Neural progenitor cell (in vitro differentiated cells): Measurements from ENCODE around the gene ITGB3. TPM values are rescaled to one million over a fixed set of nuclear protein-coding genes. Genes with fewer than 3 reads are reported as not detected.

Experiments
- DNase-seq: peaks from one replicate; pipeline ENCODE4 v3.0.0-alpha.2; 2016; ENCODE audit warnings: low spot score
- H2AFZ ChIP-seq: fragments of 200-600 bp; sonication (generic); replicated peaks from 2 replicates; pipeline ENCODE4 v1.6.1; 2016; ENCODE audit warnings: antibody characterized with exemption
- H3F3A ChIP-seq: fragments of 200-600 bp; sonication (generic); 2 replicates; pipeline ENCODE4 v1.6.1; 2016; ENCODE audit warnings: antibody characterized with exemption, low read depth
- H3K27ac ChIP-seq: fragments of 200-600 bp; sonication (generic); 2 replicates; pipeline ENCODE4 v1.5.1; 2016; ENCODE audit warnings: mild to moderate bottlenecking
- H3K27me3 ChIP-seq: fragments of 200-600 bp; sonication (generic); 2 replicates; pipeline ENCODE4 v1.6.1; 2016; ENCODE audit warnings: mild to moderate bottlenecking, moderate library complexity
- H3K36me3 ChIP-seq: fragments of 200-600 bp; sonication (generic); 2 replicates; pipeline ENCODE4 v1.5.1; 2016
- H3K4me1 ChIP-seq: fragments of 200-600 bp; sonication (generic); 2 replicates; pipeline ENCODE4 v1.6.1; 2016; ENCODE audit warnings: mixed run types
- H3K4me2 ChIP-seq: fragments of 200-600 bp; sonication (generic); 2 replicates; pipeline ENCODE4 v1.6.1; 2016
- H3K4me3 ChIP-seq: fragments of 200-600 bp; sonication (generic); 2 replicates; pipeline ENCODE4 v1.5.1; 2016
- H3K79me2 ChIP-seq: fragments of 200-600 bp; sonication (generic); 2 replicates; pipeline ENCODE4 v1.6.1; 2016; ENCODE audit warnings: low read depth
- H3K9ac ChIP-seq: fragments of 200-600 bp; sonication (generic); 2 replicates; pipeline ENCODE4 v1.6.1; 2016
- H3K9me3 ChIP-seq: fragments of 200-600 bp; sonication (generic); 2 replicates; pipeline ENCODE4 v1.5.1; 2016; ENCODE audit warnings: low read depth
- H4K20me1 ChIP-seq: fragments of 200-600 bp; sonication (generic); 2 replicates; pipeline ENCODE4 v1.6.1; 2016; ENCODE audit warnings: low read depth
- H3K27ac Mint-ChIP-seq: 3 replicates; pipeline ENCODE4 v1.8.0; 2021; ENCODE audit warnings: mixed read lengths
- H3K27me3 Mint-ChIP-seq: 2 replicates; pipeline ENCODE4 v1.8.0; 2022; ENCODE audit warnings: low read depth, mild to moderate bottlenecking, inconsistent platforms, moderate library complexity, mixed read lengths; ENCODE audit not compliant: insufficient read depth
- H3K36me3 Mint-ChIP-seq: 3 replicates; pipeline ENCODE4 v1.8.0; 2021; ENCODE audit warnings: mixed read lengths
- H3K4me1 Mint-ChIP-seq: 3 replicates; pipeline ENCODE4 v1.8.0; 2021; ENCODE audit warnings: mixed read lengths
- H3K4me3 Mint-ChIP-seq: 3 replicates; pipeline ENCODE4 v1.8.0; 2021; ENCODE audit warnings: mild to moderate bottlenecking, moderate library complexity, mixed read lengths
- H3K9me3 Mint-ChIP-seq: 3 replicates; pipeline ENCODE4 v1.8.0; 2020; ENCODE audit warnings: mixed read lengths
- EZH2 ChIP-seq: fragments of 200-600 bp; sonication (generic); IDR thresholded peaks from 2 replicates; pipeline ENCODE4 v1.6.1; 2017; ENCODE audit warnings: antibody characterized with exemption, mild to moderate bottlenecking, moderate library complexity
- EZH2phosphoT487 ChIP-seq: fragments of 200-600 bp; sonication (generic); IDR thresholded peaks from 2 replicates; pipeline ENCODE4 v1.6.1; 2017; ENCODE audit warnings: antibody characterized with exemption
- total RNA-seq: library from RNA; depleted of rRNA; stranded (reverse); fragments of >200 nt; gene quantifications from 2 replicates; pipeline ENCODE4 v1.2.3, GENCODE V29; 2015; ENCODE audit warnings: low replicate concordance
- TF ChIP-seq, protein P1 (sequence below): fragments of 200-600 bp; sonication (generic); IDR thresholded peaks from 2 replicates; pipeline ENCODE4 v1.5.1; 2017; ENCODE audit warnings: antibody characterized with exemption, mild to moderate bottlenecking

ITGB3 gene
- total RNA-seq, 1 donor from 2014 or later: 0.47 TPM

DNA sequence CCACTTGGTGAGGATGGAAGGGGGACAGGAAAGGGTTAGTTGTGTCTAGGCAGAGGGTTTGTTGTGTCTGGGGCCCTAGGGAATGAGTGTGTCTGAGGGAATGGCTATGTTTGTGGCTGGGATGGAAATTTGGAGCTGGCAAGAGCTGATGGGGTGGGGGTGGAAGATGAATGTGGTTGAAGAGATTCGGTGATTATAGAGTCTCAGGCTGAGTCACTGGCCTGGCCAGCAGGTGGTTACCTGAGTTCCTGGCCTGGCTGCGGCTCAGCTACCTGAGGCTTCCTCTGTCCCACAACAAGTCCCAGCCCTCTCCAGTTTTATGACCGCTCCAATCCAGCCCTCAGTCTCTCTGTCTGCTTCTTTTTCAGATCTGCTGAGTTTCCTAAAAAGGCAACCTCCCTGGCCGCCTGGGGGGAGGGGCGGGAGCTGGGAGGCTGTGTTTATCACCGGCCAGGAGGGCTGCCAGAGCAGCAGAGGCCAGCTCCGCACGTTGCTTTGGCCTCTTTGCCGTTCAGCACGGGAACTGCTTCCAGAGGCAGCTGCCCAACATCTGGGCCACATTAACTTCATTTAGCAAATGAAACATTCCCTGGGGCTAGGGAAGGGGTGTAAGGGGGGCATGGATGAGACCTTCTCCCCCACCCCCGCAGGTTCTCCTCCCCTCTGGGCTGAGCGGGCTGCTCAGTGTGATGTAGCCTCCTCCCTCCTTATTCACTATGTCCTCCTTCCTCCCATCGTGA is 21.8 kb downstream of the ITGB3 start:
- H3K27ac ChIP-seq: no peak overlapping the region
- H3K4me1 ChIP-seq: peaks cover 20% of the 10 kb centered on the region
- Mint-ChIP-seq H3K27ac (peak overlapping the region; percentile 97), H3K4me3 (peak overlapping the region; percentile 1), H3K9me3 (peaks cover 2% of the 10 kb centered on the region), H3K4me1 (peaks cover 51% of the 10 kb centered on the region), H3K36me3 (no peaks in the 10 kb centered on the region), H3K27me3 (peaks cover 12% of the 10 kb centered on the region)
- H3K27me3 ChIP-seq: no peaks in the 10 kb centered on the region
- H3K79me2 ChIP-seq: no peaks in the 10 kb centered on the region
- TF ChIP-seq, protein P1, sequence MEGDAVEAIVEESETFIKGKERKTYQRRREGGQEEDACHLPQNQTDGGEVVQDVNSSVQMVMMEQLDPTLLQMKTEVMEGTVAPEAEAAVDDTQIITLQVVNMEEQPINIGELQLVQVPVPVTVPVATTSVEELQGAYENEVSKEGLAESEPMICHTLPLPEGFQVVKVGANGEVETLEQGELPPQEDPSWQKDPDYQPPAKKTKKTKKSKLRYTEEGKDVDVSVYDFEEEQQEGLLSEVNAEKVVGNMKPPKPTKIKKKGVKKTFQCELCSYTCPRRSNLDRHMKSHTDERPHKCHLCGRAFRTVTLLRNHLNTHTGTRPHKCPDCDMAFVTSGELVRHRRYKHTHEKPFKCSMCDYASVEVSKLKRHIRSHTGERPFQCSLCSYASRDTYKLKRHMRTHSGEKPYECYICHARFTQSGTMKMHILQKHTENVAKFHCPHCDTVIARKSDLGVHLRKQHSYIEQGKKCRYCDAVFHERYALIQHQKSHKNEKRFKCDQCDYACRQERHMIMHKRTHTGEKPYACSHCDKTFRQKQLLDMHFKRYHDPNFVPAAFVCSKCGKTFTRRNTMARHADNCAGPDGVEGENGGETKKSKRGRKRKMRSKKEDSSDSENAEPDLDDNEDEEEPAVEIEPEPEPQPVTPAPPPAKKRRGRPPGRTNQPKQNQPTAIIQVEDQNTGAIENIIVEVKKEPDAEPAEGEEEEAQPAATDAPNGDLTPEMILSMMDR: no peak
- TF ChIP-seq EZH2phosphoT487 (no peak), EZH2 (no peak)
- DNase-seq: peak; percentile 78
- no peaks in the 10 kb centered on the region for H3K9me3 ChIP-seq
- no peak overlapping the region for H3K4me3 ChIP-seq
- no peaks in the 10 kb centered on the region for H4K20me1 ChIP-seq
- H3K9ac ChIP-seq: no peak overlapping the region
- H3K4me2 ChIP-seq: peak overlapping the region; percentile 65
- peaks cover 7% of the 10 kb centered on the region for H3F3A ChIP-seq
- no peaks in the 10 kb centered on the region for H3K36me3 ChIP-seq
- peak overlapping the region; percentile 83 for H2AFZ ChIP-seq

DNA sequence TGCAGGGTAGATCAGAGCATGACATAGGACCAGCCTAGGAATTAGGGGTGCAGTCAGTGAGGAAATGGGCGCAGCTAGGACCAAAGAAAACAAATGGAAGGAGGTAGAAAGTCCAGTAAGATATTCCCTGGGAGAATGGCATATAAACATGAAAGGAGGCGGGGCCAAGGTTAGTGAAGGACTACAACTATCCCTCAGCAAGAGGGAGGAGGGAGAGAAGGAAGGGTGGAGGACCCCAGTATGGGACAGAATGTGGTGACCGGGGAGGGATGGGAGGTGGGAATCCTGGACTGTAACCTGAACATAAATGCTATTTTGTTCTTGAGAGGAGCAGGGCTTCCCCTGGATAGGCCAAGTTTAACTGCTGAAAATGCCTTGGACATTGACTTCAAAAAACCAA is 22.8 kb downstream of the ITGB3 start:
- no peak for DNase-seq
- H3K79me2 ChIP-seq: no peaks in the 10 kb centered on the region
- Mint-ChIP-seq H3K4me3 (peak overlapping the region; percentile 64), H3K9me3 (peaks cover 2% of the 10 kb centered on the region), H3K36me3 (no peaks in the 10 kb centered on the region), H3K27me3 (peaks cover 15% of the 10 kb centered on the region), H3K27ac (peak overlapping the region; percentile 4), H3K4me1 (peaks cover 59% of the 10 kb centered on the region)
- TF ChIP-seq EZH2phosphoT487 (no peak), EZH2 (no peak)
- TF ChIP-seq, protein P1: no peak
- H3K4me3 ChIP-seq: no peak overlapping the region
- H3K27ac ChIP-seq: no peak overlapping the region
- no peaks in the 10 kb centered on the region for H3K36me3 ChIP-seq
- H3F3A ChIP-seq: peaks cover 7% of the 10 kb centered on the region
- H4K20me1 ChIP-seq: no peaks in the 10 kb centered on the region
- peak overlapping the region; percentile 83 for H2AFZ ChIP-seq
- no peak overlapping the region for H3K9ac ChIP-seq
- no peaks in the 10 kb centered on the region for H3K27me3 ChIP-seq
- no peaks in the 10 kb centered on the region for H3K9me3 ChIP-seq
- peaks cover 20% of the 10 kb centered on the region for H3K4me1 ChIP-seq
- H3K4me2 ChIP-seq: peak overlapping the region; percentile 65

DNA sequence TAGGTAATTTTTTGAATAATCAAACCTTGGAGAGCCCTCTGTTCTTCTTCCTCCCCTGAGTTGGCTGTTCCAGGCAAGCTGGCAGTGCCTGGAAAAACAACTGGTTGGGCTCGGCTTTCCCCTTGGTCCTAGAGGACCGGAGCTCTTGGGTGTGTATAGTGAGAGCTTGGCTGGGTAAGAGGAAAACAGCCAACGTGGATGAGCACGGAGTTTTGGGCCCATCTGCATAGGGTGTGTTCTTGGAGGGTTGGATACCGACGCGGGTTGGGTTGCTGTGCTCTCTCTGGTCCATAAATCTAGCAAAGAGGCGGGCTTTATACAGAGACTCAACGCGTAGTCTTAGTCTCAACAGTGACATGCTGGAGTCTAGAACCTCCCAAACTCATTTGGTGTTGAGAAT is 23.2 kb downstream of the ITGB3 start:
- no peaks in the 10 kb centered on the region for H3K36me3 Mint-ChIP-seq
- Histone ChIP-seq H3K4me3 (no peak overlapping the region), H3K79me2 (no peaks in the 10 kb centered on the region), H3K9ac (no peak overlapping the region), H2AFZ (no peak overlapping the region), H3K27me3 (no peaks in the 10 kb centered on the region), H3K27ac (no peak overlapping the region), H4K20me1 (no peaks in the 10 kb centered on the region), H3K4me1 (peaks cover 20% of the 10 kb centered on the region), H3F3A (peaks cover 7% of the 10 kb centered on the region), H3K36me3 (no peaks in the 10 kb centered on the region), H3K9me3 (no peaks in the 10 kb centered on the region), H3K4me2 (no peak overlapping the region)
- peak overlapping the region; percentile 72 for H3K27ac Mint-ChIP-seq
- TF ChIP-seq, protein P1: no peak
- TF ChIP-seq EZH2phosphoT487: no peak
- no peak for TF ChIP-seq EZH2
- DNase-seq: peak; percentile 70
- H3K4me1 Mint-ChIP-seq: peaks cover 60% of the 10 kb centered on the region
- H3K27me3 Mint-ChIP-seq: peaks cover 16% of the 10 kb centered on the region
- H3K4me3 Mint-ChIP-seq: no peak overlapping the region
- H3K9me3 Mint-ChIP-seq: peaks cover 2% of the 10 kb centered on the region
